G401.6 (cell line): Measurements from ENCODE around the gene RALGDS.
A peak's percentile ranks its signal among the peaks of the same experiment; 100 is the strongest.
"Not testable (repeated sequence)": the region's sequence is repeated elsewhere in the genome, so short reads cannot be mapped to it uniquely, and the experiment has no call there.

Experiments used
- FAIRE-seq: peaks from 2 replicates; lab custom pipeline; 2012; peaks lifted over from hg19 to GRCh38; lab: Jason Lieb, UNC

The RALGDS gene

GRCh38 chr9:133121198-133121914, at the start of gene RALGDS:
RALGDS (minus strand) TSS chr9:133121240; CDS start chr9:133121154, 86 bp downstream.
- no peak for FAIRE-seq

- no peak for FAIRE-seq
Observed at GRCh38 chr9:133170716-133171115, 49.7 kb upstream of the RALGDS start.

- FAIRE-seq, result not testable (repeated sequence)
Observed at GRCh38 chr9:133169687-133170086, 48.6 kb upstream of the RALGDS start.

- no peak for FAIRE-seq
Observed at GRCh38 chr9:133169102-133169501, 48.1 kb upstream of the RALGDS start.

- no peak for FAIRE-seq
Observed at GRCh38 chr9:133168432-133168831, 47.4 kb upstream of the RALGDS start.

DNA sequence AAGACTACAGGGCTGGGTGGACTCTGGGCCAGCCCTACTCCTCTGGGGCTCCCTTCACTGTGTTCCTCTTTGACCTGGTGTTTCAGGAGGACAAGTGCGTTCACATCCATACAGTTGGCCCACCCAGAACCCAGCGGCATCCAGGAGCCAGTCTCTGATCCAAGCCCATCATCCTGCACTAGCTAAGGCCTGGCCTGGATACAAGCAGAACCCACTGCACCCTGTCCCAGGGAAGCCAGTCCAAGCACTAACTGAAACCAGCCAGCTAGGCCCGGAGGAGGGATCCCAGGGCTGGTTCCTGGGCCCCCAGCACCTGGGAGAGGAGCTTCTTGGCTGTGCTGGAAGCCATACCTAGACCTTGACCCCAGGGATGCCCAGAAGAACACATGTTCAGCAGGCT, 46.7 kb upstream of the RALGDS start:
- FAIRE-seq, result no peak

DNA sequence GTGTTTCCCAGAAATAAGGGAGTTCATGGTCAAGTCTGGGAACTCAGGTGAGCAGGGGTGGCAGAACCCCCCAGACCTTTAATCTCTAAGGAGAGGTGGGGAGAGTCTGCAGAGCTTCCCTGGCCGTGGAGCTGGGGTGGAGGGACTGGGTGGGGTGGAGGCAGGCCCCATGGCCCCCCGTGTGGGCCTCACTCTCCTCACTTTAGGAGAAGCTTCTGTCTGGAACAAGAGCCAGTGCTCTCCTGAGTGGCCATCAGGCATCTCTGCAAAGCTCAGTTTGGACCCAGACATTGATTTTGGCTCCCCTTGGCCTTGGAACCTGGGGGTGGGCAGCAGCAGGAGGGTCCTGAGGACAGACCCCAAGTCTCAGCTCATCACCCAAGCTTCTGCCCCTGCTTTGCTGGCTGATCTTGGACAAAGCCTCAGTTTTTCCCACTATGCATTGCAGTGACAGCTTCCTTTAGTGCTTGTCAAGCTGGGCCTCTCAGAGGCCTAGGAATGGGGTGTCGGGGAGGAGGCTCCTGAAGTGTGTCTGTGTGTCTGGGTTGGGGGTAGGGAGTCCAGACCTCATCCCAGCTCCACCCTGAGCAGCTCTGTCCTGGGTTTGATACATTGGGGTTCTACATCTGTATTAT, 46.2 kb upstream of the RALGDS start:
- no peak for FAIRE-seq

GRCh38 chr9:133166392-133166791, 45.4 kb upstream of the RALGDS start:
- no peak for FAIRE-seq

DNA sequence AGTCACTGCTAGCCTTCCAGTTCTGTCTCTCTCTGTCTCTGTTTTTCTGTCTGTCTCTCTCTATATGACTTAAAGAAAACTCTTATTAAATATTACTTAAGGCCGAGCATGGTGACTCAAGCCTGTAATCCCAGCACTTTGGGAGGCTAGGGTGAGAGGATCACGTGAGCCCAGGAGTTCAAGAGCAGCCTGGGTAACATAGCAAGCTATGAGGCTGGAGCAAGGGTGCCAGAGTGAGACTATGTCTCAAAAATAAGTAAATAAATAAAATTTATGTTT, 44.4 kb upstream of the RALGDS start:
- no peak for FAIRE-seq

DNA sequence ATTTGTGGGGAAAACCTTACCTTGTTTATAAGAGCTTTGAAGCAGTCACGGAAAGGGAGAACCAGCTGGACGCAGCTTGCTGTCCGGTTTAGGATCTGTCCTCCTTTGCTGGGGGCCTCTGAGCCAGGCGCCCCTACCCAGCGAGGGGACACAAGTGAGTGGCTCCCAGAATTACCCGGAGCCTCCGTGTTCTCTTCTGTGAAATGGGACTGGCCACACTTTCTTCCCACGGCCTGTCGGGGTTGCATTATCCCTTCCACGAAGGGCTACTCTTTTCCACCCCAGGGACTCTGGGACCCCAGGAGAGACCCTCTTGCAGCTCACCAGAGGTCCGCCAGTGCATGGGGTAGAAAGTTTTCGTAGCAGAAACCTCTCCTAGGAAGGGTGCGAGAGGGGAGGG, 43.2 kb upstream of the RALGDS start:
- FAIRE-seq, result no peak

- FAIRE-seq, result no peak
Observed at GRCh38 chr9:133163504-133164172, 42.6 kb upstream of the RALGDS start, which contains the start of gene GBGT1. GBGT1 (minus strand) TSS chr9:133163914; CDS start chr9:133162412, 1,502 bp downstream.

- FAIRE-seq, result no peak
Observed at GRCh38 chr9:133162861-133163503, 41.9 kb upstream of the RALGDS start.

DNA sequence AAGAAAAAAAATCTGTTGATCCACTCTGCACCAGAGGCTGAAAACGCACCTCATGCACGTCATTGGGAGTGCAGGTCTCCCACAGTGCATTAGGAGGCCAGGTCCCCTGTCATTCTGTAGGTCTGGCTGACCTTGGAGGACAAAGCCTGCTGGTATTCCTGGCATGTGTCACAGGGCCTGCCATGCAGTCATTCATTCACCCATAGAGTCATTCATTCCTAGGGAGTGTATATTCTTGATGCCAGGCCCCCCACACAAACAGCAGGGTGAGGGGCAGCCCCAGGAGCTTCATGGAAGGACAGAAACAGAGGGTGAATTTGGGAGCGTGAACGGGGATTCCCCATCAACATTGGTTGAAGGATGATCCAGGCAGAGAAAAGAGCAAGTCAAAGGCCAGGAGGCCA, 40.5 kb upstream of the RALGDS start:
- no peak for FAIRE-seq

DNA sequence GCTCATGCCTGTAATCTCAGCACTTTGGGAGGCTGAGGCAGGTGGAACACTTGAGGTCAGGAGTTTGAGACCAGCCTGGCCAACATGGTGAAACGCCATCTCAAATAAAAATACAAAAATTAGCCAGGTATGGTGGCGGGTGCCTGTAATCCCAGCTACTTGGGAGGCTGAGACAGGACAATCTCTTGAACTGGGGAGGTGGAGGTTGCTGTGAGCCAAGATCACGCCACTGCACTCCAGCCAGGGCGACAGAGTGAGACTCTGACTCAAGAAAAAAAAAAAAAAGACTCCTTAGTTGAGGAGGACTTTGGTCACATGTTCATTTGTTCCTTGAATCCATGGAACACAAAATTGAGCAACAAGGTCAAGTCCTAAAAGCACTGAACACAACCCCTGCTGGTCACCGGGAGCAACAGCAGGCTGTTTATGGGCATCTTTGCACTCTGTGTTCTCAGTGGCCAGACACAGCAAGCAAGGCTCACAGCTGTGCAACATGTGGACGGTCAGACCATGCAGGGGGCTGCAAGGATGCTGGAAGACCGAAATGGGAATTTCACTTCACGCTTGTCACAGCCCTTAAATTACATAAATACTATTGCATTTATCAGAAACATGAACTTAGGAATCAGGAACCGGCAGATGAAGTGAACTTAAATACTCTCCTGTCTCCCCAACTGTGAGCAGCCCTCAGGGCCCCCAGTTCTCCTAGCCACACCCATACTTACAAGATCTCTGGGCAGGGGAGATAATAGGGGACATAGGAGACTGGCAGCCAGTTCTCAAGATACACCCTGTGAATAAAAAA, 39.9 kb upstream of the RALGDS start:
- peak; percentile 83 for FAIRE-seq

- FAIRE-seq, result no peak
Observed at GRCh38 chr9:133158695-133159094, 37.7 kb upstream of the RALGDS start.

DNA sequence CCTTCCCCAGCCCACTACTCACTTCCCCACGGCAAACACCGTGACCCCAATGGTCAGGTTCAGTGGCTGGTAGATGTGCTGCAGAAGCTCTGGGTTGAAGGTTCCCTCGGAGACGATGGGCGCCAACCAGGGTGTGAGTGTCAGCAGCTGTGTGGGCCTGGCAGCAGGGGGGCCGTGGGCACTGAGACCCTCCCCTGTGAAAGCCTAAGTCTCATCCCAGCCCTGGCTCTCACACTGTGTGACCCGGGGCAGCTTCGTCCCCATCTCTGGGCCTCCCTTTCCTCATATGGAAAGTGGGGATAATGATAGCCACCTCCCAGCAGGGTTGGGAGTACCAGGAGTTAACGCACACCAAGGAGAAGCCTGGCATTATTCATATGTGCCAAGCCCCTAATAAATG, 34.1 kb upstream of the RALGDS start:
- FAIRE-seq, result no peak

DNA sequence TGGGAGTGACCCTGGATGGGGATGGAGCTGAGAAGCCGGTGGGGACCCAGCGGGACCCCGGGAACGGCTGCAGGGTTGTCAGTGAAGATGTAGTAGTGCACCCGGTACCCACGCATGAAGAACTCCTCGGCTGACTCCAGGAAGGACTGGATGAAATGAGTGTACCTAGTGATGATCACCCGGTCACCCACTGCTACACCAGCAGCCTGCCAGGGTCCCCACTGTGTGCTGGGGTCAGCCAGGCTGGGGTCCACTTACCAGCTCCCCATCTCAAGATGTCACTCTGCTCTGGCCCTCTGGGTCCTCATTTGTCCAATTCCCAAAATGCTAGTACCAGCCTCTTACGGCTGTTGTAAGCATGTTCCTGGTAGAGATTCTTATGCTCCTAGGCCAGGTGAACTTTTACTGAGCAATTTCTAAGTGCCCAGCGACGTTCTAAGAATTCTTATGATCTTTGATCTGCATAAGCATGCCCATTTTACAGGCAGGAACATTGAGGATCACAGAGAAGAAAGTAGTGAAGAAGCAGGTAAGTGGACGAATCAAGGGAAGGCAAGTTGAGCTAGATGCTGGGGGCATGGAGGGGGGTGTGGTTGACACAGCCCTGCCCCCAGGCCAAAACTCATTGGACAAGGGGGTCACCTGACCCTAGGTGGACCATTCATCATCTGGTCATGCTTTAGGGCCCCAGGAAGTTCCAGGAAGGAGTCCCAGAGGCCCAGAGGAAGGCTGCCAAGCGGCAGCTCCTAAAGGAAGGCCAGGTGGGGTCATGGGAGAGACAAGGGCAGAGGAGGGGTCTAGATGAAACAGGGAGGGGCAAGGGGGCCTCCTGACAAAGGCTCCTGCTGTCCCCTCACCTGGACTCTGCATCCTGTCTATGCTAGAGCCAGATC, 33.3 kb upstream of the RALGDS start:
- FAIRE-seq, result no peak

DNA sequence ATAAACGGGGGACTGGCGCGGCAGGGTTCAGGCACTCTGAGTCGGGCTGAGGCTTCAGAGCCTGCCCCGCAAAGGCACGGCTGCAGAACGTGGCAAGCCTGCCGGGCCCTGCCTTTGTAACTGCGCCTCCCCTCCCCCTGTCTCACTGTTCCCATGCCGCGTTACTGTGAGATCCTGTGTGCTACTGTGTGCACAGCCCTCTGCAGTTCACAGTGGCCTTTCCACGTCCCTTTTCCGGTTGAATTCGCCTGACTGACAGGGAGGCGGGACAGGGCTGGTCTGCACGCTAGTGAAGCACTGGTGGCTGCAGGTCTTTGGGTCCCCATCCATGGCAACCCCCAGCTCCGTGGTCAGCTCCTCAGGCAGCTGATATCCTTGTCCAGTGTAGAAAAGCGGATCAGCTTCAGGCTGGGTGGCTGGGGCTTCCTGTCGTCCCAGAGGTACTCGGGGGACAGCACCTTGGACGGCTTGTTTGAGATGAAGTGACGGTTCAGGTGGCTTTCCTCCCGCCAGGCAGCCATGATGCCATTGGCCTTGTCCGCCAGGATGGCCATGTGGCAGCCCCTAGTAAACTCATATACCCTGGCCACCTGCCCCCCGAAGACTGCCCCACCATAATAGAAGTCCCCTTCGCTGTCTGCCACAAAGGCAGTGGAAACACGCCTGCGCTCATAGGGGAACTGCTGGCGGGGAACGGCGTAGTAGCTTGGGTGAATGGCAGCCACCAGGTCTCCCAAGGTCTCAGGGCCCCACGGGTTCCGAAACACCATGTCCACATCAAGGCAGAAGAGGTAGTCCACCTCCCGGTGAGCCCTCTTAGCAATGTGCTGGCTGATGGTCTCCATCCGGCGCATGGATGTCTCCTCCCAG, 32.4 kb upstream of the RALGDS start:
- no peak for FAIRE-seq

DNA sequence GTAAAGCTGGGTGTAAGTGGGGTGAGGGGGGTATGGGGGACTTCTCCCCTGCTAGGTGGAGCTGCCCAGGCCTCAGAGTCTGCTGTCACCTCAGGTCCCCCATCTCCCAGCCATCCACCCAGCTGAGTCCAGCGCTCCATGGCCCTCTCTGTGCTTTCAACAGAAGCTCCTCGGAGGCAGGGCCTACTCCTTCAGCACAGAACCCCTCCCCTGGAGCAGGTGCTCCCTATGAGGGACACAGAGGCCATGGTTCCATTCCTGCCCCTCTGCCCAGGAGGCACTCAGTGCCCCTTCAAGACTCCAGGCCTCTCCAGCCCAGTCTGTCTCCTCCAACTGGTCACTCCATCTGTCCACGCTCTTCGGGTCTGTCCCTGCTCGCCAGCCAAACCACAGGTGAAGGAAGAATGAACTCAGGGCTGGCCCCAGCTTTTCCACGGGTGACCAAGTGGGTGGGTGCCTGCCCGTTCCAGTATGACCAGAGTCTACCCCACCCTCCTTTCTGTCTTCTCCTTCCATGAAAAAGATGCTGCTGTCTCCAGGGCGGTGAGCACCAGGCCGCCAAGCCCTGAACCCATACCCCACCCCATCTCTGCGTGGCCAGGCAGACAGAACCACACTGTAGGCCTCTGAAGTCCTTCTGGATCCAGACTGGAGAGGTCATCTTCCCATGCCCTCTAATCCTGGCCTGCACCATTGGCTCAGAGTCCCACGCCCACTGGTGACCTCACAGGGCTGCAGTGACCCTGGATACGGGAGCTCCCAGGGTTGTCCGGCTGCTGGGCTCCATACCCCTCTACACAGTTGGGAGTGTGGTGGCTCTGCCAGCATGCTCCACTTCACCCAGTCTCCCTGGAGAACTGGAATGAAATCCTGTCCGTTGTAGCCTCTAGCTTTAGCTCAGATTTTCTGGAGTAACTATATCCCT, 30.8 kb upstream of the RALGDS start:
- FAIRE-seq, result no peak
